ENCODE results near the gene CAMTA1. TPM values are rescaled to one million over a fixed set of nuclear protein-coding genes. Genes with fewer than 3 reads are reported as not detected.

The CAMTA1 gene
- total RNA-seq, 6 experiments from 2014 or later: 78.1 to 96.6 (median 86.1) TPM

GRCh38 chr1:7455796-7456721 is 670.8 kb downstream of the CAMTA1 start:
- Mint-ChIP-seq H3K4me3 (no peak overlapping the region), H3K36me3 (ENCODE audit: low read depth) (no peaks in the 10 kb centered on the region), H3K4me1 (ENCODE audit: low read depth) (peaks cover 17% of the 10 kb centered on the region), H3K27me3 (ENCODE audit: insufficient read depth) (peaks cover 6% of the 10 kb centered on the region), H3K27ac (no peak overlapping the region), H3K9me3 (no peaks in the 10 kb centered on the region)
- DNase-seq: no peak
- TF ChIP-seq, protein P1, sequence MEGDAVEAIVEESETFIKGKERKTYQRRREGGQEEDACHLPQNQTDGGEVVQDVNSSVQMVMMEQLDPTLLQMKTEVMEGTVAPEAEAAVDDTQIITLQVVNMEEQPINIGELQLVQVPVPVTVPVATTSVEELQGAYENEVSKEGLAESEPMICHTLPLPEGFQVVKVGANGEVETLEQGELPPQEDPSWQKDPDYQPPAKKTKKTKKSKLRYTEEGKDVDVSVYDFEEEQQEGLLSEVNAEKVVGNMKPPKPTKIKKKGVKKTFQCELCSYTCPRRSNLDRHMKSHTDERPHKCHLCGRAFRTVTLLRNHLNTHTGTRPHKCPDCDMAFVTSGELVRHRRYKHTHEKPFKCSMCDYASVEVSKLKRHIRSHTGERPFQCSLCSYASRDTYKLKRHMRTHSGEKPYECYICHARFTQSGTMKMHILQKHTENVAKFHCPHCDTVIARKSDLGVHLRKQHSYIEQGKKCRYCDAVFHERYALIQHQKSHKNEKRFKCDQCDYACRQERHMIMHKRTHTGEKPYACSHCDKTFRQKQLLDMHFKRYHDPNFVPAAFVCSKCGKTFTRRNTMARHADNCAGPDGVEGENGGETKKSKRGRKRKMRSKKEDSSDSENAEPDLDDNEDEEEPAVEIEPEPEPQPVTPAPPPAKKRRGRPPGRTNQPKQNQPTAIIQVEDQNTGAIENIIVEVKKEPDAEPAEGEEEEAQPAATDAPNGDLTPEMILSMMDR (IDR thresholded peaks at IDR 0.05): no peak

- Mint-ChIP-seq H3K4me3 (no peak overlapping the region), H3K4me1 (ENCODE audit: low read depth) (peaks cover 17% of the 10 kb centered on the region), H3K27me3 (ENCODE audit: insufficient read depth) (peaks cover 6% of the 10 kb centered on the region), H3K9me3 (no peaks in the 10 kb centered on the region), H3K27ac (no peak overlapping the region), H3K36me3 (ENCODE audit: low read depth) (no peaks in the 10 kb centered on the region)
- no peak for DNase-seq
- TF ChIP-seq, protein P1 (IDR thresholded peaks at IDR 0.05): no peak
Observed at GRCh38 chr1:7456722-7457082, 671.4 kb downstream of the CAMTA1 start.

DNA sequence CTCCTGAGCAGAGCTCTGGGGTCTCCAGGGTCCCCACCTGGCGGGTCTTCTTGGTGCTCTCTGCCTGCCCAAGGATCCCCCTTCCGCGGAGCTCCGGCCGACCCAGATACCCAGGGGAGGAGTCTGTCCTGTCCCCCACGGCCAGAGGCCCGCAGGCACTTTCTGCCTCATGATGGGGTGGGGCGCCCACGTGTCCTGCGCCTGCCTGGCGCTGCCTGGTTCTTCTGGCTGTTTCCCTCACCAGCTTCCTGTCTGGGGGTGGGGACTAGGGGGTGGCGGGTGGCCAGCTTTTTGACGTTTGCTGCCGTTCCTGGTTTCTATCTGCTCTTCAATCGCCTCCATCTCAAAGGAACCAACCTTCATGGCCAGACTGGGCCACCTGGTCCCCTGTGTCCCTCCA is 672.6 kb downstream of the CAMTA1 start:
- peaks cover 6% of the 10 kb centered on the region for H3K27me3 Mint-ChIP-seq (ENCODE audit: insufficient read depth)
- no peak overlapping the region for H3K27ac Mint-ChIP-seq
- no peaks in the 10 kb centered on the region for H3K36me3 Mint-ChIP-seq (ENCODE audit: low read depth)
- TF ChIP-seq, protein P1 (IDR thresholded peaks at IDR 0.05): no peak
- no peak overlapping the region for H3K4me3 Mint-ChIP-seq
- DNase-seq: no peak
- H3K9me3 Mint-ChIP-seq: no peaks in the 10 kb centered on the region
- H3K4me1 Mint-ChIP-seq (ENCODE audit: low read depth): peaks cover 17% of the 10 kb centered on the region

- H3K4me3 Mint-ChIP-seq: no peak overlapping the region
- no peak for DNase-seq
- H3K9me3 Mint-ChIP-seq: no peaks in the 10 kb centered on the region
Observed at GRCh38 chr1:7458946-7459345, 673.7 kb downstream of the CAMTA1 start.

DNA sequence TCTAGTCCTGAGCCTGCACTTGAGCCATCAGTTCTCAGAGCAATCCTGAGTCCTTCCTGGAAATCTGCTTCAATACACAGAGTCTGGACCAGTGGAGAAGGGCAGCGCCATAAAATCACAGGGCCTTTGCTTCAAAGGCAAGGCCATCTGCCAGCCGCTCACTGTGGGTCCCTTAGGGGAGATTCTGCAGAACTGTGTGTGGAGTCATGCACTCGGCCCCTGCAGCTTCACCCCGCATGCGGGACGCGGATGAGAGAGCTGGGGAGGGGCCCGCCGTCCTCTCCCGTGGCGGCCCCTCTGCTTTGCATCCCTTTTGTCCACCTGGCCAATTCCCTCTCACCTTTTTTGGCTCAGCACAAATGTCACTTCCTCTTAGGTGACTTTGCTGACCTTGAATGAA is 674.7 kb downstream of the CAMTA1 start:
- Mint-ChIP-seq H3K27me3 (ENCODE audit: insufficient read depth) (peaks cover 6% of the 10 kb centered on the region), H3K4me1 (ENCODE audit: low read depth) (peaks cover 4% of the 10 kb centered on the region), H3K4me3 (no peak overlapping the region), H3K27ac (no peak overlapping the region), H3K9me3 (no peaks in the 10 kb centered on the region), H3K36me3 (ENCODE audit: low read depth) (no peaks in the 10 kb centered on the region)
- TF ChIP-seq, protein P1 (IDR thresholded peaks at IDR 0.05): no peak
- DNase-seq: no peak

More at GRCh38 chr1:7458946-7459345, 673.7 kb downstream of the CAMTA1 start:
- TF ChIP-seq, protein P1 (IDR thresholded peaks at IDR 0.05): no peak
- Mint-ChIP-seq H3K36me3 (ENCODE audit: low read depth) (no peaks in the 10 kb centered on the region), H3K27me3 (ENCODE audit: insufficient read depth) (peaks cover 6% of the 10 kb centered on the region), H3K4me1 (ENCODE audit: low read depth) (peaks cover 14% of the 10 kb centered on the region), H3K27ac (no peak overlapping the region)
